Measurements from ENCODE around the gene KCNQ1OT1. TPM values are rescaled to one million over a fixed set of nuclear protein-coding genes. Genes with fewer than 3 reads are reported as not detected.

The KCNQ1OT1 gene
- total RNA-seq, 1 donor from 2014 or later = 3.9 TPM

DNA sequence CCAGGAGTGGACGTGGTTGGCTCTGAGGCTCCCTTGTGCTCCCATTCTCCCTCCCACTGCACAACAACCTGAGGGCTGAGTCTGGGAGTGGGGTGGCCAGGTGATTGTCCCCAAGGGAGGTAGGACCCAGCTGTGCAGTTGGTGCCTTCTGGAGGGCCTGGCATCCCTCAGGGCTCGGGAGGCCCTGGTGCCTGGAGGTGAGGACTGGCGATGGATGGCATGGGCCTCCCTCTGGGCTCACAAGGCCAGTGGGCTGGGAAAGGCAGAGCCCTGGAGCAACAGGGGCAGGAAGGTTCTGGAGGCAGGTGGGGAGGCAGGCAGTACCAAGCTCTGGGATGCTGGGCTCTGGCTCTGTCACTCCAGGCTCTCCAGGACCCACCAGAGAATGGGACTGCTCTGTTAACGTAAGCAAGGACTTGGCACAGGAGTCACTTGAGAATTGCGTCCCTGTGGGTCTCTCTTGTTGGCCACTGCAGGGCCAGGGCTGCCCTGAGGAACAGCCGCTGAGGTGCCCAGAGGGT is 114.2 kb downstream of the KCNQ1OT1 start:
- Mint-ChIP-seq H3K9me3 (ENCODE audit: unreplicated experiment) (no peaks in the 10 kb centered on the region), H3K27me3 (ENCODE audit: unreplicated experiment) (no peaks in the 10 kb centered on the region), H3K4me3 (ENCODE audit: unreplicated experiment) (no peak overlapping the region), H3K27ac (ENCODE audit: unreplicated experiment) (no peak overlapping the region), H3K4me1 (ENCODE audit: unreplicated experiment) (peaks cover under 1% of the 10 kb centered on the region), H3K36me3 (ENCODE audit: unreplicated experiment) (no peaks in the 10 kb centered on the region)
- TF ChIP-seq, protein P1, sequence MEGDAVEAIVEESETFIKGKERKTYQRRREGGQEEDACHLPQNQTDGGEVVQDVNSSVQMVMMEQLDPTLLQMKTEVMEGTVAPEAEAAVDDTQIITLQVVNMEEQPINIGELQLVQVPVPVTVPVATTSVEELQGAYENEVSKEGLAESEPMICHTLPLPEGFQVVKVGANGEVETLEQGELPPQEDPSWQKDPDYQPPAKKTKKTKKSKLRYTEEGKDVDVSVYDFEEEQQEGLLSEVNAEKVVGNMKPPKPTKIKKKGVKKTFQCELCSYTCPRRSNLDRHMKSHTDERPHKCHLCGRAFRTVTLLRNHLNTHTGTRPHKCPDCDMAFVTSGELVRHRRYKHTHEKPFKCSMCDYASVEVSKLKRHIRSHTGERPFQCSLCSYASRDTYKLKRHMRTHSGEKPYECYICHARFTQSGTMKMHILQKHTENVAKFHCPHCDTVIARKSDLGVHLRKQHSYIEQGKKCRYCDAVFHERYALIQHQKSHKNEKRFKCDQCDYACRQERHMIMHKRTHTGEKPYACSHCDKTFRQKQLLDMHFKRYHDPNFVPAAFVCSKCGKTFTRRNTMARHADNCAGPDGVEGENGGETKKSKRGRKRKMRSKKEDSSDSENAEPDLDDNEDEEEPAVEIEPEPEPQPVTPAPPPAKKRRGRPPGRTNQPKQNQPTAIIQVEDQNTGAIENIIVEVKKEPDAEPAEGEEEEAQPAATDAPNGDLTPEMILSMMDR (IDR thresholded peaks at IDR 0.05) = no peak
- peak; percentile 70 for DNase-seq (ENCODE audit: extremely low spot score, unreplicated experiment)

DNA sequence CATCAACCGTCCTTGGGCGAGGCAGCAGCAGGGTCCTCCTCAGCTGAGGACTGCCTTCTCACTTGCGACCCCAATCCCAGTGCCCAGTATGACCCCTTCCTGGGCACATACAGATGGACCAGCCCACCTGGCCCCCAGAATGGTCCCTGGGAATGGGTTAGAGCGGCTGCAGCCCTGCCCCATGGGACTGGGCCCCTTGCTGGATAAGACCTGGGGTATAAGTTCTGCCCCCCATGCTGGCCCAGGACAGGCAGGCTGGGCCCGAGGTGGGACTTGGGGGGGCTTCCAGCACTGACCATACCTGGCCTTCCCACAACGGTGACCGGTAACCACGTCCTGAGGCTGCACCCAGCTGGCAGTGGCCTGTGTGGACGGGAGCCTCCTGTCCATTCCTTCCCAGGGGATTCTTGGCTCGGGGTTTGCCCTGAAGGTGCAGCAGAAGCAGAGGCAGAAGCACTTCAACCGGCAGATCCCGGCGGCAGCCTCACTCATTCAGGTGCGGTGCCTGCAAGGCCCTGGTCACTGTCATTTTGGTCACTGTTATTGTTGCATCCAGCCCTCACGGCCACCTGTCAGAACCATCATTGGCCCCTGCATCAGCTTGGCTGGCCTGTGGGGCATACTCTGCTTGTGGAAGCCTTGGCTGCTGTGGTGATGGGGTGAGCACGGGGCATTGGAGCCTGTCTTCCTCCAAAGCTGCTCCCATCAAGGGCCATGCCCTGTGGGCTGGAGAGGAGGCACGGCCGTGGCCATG is 114.8 kb downstream of the KCNQ1OT1 start:
- Mint-ChIP-seq H3K27me3 (ENCODE audit: unreplicated experiment) (no peaks in the 10 kb centered on the region), H3K9me3 (ENCODE audit: unreplicated experiment) (no peaks in the 10 kb centered on the region), H3K36me3 (ENCODE audit: unreplicated experiment) (no peaks in the 10 kb centered on the region), H3K4me3 (ENCODE audit: unreplicated experiment) (no peak overlapping the region), H3K27ac (ENCODE audit: unreplicated experiment) (no peak overlapping the region), H3K4me1 (ENCODE audit: unreplicated experiment) (peaks cover 1% of the 10 kb centered on the region)
- TF ChIP-seq, protein P1 (IDR thresholded peaks at IDR 0.05) = no peak
- DNase-seq (ENCODE audit: extremely low spot score, unreplicated experiment) = peak; percentile 83

DNA sequence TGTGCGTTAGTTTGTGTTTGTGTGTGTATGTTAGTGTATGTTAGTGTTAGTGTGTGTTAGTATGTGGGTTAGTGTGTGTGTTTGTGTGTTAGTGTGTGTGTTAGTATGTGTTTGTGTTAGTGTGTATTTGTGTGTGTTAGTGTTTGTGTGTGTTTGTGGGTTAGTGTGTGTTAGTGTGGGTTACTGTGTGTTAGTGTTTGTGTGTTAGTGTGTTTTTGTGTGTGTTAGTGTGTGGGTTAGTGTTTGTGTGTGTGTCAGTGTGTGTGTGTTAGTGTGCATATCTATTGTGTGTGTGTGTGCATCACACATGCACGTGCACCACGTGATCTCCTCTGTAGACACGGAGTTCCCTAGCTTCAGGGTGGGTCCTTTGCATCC is 115.4 kb downstream of the KCNQ1OT1 start:
- peaks cover 5% of the 10 kb centered on the region for H3K4me1 Mint-ChIP-seq (ENCODE audit: unreplicated experiment)
- H3K27me3 Mint-ChIP-seq (ENCODE audit: unreplicated experiment) = no peaks in the 10 kb centered on the region
- H3K9me3 Mint-ChIP-seq (ENCODE audit: unreplicated experiment) = no peaks in the 10 kb centered on the region
- TF ChIP-seq, protein P1 (IDR thresholded peaks at IDR 0.05) = no peak
- DNase-seq (ENCODE audit: extremely low spot score, unreplicated experiment) = no peak
- no peak overlapping the region for H3K27ac Mint-ChIP-seq (ENCODE audit: unreplicated experiment)
- H3K4me3 Mint-ChIP-seq (ENCODE audit: unreplicated experiment) = no peak overlapping the region
- H3K36me3 Mint-ChIP-seq (ENCODE audit: unreplicated experiment) = no peaks in the 10 kb centered on the region

DNA sequence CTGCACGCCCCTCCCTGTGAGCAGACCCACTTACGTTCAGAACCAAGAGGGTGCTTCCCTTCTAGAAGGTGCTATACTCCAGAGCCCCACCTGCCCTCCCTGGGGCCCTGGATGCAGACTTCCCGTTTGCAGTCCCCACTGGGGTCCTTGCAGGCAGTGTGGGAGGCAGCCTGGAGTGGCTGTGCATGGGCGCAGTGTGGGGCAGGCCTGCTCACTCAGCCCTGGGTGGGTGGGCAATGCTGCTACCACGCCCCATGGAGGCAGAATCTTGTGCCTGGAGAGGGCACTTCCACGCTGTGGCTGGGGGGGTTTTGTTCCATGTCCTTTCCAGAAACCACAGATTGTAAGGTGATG is 116.2 kb downstream of the KCNQ1OT1 start:
- Mint-ChIP-seq H3K4me1 (ENCODE audit: unreplicated experiment) (peaks cover 9% of the 10 kb centered on the region), H3K4me3 (ENCODE audit: unreplicated experiment) (no peak overlapping the region), H3K27ac (ENCODE audit: unreplicated experiment) (no peak overlapping the region), H3K27me3 (ENCODE audit: unreplicated experiment) (no peaks in the 10 kb centered on the region), H3K36me3 (ENCODE audit: unreplicated experiment) (no peaks in the 10 kb centered on the region), H3K9me3 (ENCODE audit: unreplicated experiment) (no peaks in the 10 kb centered on the region)
- peak; percentile 77 for DNase-seq (ENCODE audit: extremely low spot score, unreplicated experiment)
- TF ChIP-seq, protein P1 (IDR thresholded peaks at IDR 0.05) = no peak

DNA sequence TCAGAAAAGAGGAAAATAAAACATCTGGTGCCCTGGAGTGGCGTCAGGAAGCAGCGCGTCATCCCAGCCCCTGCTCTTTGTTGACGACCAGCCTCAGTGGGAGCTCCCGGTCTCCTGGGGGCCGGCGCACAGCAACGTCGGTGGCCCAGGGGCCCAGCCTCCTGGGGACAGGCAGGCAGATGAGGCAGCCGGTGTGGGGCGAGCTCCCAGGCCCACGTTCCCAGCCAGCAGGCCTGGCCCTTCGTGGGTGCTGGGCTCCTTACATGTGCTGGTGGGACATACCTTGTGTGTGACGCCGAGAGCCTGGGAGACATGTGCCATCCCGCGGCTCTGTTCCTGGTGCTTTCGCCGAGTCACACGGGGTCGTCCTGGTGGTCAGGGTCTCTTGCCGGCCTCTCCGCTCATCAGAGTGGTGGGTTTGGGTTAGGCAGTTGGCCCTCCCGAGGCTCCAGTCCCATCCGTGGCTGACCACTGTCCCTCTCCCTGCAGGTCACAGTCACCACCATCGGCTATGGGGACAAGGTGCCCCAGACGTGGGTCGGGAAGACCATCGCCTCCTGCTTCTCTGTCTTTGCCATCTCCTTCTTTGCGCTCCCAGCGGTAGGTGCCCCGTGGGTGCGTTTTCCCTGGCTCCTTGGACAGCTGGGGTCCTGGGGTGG is 116.7 kb downstream of the KCNQ1OT1 start:
- H3K4me1 Mint-ChIP-seq (ENCODE audit: unreplicated experiment) = peaks cover 9% of the 10 kb centered on the region
- TF ChIP-seq, protein P1 (IDR thresholded peaks at IDR 0.05) = no peak
- no peaks in the 10 kb centered on the region for H3K27me3 Mint-ChIP-seq (ENCODE audit: unreplicated experiment)
- peak; percentile 84 for DNase-seq (ENCODE audit: extremely low spot score, unreplicated experiment)
- no peaks in the 10 kb centered on the region for H3K9me3 Mint-ChIP-seq (ENCODE audit: unreplicated experiment)
- no peaks in the 10 kb centered on the region for H3K36me3 Mint-ChIP-seq (ENCODE audit: unreplicated experiment)
- H3K4me3 Mint-ChIP-seq (ENCODE audit: unreplicated experiment) = no peak overlapping the region
- no peak overlapping the region for H3K27ac Mint-ChIP-seq (ENCODE audit: unreplicated experiment)

Data from osteocyte (in vitro differentiated cells).